Upper lobe of right lung (tissue), 1 donor: ENCODE measurements around the gene CNKSR1. TPM values are rescaled to one million over a fixed set of nuclear protein-coding genes. Genes with fewer than 3 reads are reported as not detected.
A peak's percentile ranks its signal among the peaks of the same experiment; 100 is the strongest.

Experiments used
- ATAC-seq: fragments of 200-7000 bp; cut with Tn5 transposase; one replicate; pipeline ENCODE4 v1.9.1; 2020; ENCODE audit warnings: mild to moderate bottlenecking, moderate library complexity
- DNase-seq: peaks from one replicate; pipeline ENCODE4 v3.0.0-alpha.2; 2020
- H3K27ac ChIP-seq: fragments of 200-600 bp; one replicate; pipeline ENCODE4 v1.8.0; 2022
- H3K27me3 ChIP-seq: fragments of 200-600 bp; one replicate; pipeline ENCODE4 v1.8.0; 2022; ENCODE audit warnings: mild to moderate bottlenecking
- H3K36me3 ChIP-seq: fragments of 200-600 bp; one replicate; pipeline ENCODE4 v1.8.0; 2022
- H3K4me1 ChIP-seq: fragments of 200-600 bp; one replicate; pipeline ENCODE4 v1.8.0; 2022
- H3K4me3 ChIP-seq: fragments of 200-600 bp; one replicate; pipeline ENCODE4 v1.8.0; 2022; ENCODE audit warnings: mild to moderate bottlenecking
- H3K9me3 ChIP-seq: fragments of 200-600 bp; one replicate; pipeline ENCODE4 v1.8.0; 2022
- intact Hi-C: fragments of 100-400 bp; cut with DNase I; formaldehyde crosslinking; loops from one replicate; pipeline ENCODE4 v1.11.0; 2022
- long read RNA-seq: library from polyadenylated mRNA; unstranded; transcript quantifications from one replicate; pipeline ENCODE4 v2.0.0, GENCODE V29; 2021
- total RNA-seq: library from RNA; stranded (reverse); fragmentation: NEBNext Ultra II Directional; extraction: Animal tissue kit (Norgen Biotek cat#: 25700); gene quantifications from one replicate; pipeline ENCODE4 v1.2.1, GENCODE V29; 2021
- TF ChIP-seq, protein P1 (sequence below): fragments of 200-600 bp; IDR thresholded peaks from one replicate; pipeline ENCODE4 v1.8.0; 2022; ENCODE audit warnings: antibody characterized with exemption
- donor health status: DM: no; HTN: yes; CAD: no; lungs with severe emphysema.

The CNKSR1 gene, protein sequence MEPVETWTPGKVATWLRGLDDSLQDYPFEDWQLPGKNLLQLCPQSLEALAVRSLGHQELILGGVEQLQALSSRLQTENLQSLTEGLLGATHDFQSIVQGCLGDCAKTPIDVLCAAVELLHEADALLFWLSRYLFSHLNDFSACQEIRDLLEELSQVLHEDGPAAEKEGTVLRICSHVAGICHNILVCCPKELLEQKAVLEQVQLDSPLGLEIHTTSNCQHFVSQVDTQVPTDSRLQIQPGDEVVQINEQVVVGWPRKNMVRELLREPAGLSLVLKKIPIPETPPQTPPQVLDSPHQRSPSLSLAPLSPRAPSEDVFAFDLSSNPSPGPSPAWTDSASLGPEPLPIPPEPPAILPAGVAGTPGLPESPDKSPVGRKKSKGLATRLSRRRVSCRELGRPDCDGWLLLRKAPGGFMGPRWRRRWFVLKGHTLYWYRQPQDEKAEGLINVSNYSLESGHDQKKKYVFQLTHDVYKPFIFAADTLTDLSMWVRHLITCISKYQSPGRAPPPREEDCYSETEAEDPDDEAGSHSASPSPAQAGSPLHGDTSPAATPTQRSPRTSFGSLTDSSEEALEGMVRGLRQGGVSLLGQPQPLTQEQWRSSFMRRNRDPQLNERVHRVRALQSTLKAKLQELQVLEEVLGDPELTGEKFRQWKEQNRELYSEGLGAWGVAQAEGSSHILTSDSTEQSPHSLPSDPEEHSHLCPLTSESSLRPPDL
- 21.6 TPM for total RNA-seq
- long read RNA-seq, transcript CNKSR1-201 (21 exons, 2,625 nt), result major isoform, 7 of 28 reads
- long read RNA-seq, partial matches to known transcripts, result 9 of 28 reads
- long read RNA-seq, other reads (novel, unspliced or antisense), result 9 of 28 reads

DNA sequence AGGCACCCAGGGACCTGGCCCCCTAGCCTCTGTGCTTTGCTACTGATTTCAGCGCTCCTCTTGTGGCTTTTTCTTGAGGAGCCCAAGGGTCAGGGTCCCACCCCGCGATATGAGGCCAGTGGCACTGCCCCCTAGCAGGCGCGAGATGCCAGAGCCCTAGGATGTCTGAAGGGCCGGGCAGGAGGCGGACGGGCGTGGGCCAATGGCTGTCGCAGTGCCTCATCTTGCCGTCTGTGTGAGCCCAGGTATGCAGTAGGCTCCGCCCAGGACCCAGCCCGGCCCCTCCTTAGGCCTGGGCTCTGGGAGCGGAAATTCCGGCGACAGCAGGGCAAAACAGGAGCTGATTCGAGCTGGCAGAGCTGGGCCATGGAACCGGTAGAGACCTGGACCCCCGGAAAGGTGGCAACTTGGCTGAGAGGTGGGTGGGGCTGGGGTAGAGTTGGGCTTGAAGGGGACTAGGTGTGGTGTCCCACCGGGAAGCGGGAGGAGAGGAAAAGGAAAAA is at the start of gene CNKSR1:
Gene CNKSR1 (plus strand): TSS at position 310 of the 503 bp plus-strand sequence. CDS start 57 bp downstream, at position 367.
- Histone ChIP-seq H3K36me3 (no peaks in the 10 kb centered on the region), H3K4me1 (no peaks in the 10 kb centered on the region), H3K27ac (peak within 1 kb of the TSS; percentile 69), H3K4me3 (peak within 1 kb of the TSS; percentile 44), H3K27me3 (no peaks in the 10 kb centered on the region), H3K9me3 (no peaks in the 10 kb centered on the region)
- ATAC-seq (peak; percentile 98), DNase-seq (peak; percentile 92)
- TF ChIP-seq, protein P1, sequence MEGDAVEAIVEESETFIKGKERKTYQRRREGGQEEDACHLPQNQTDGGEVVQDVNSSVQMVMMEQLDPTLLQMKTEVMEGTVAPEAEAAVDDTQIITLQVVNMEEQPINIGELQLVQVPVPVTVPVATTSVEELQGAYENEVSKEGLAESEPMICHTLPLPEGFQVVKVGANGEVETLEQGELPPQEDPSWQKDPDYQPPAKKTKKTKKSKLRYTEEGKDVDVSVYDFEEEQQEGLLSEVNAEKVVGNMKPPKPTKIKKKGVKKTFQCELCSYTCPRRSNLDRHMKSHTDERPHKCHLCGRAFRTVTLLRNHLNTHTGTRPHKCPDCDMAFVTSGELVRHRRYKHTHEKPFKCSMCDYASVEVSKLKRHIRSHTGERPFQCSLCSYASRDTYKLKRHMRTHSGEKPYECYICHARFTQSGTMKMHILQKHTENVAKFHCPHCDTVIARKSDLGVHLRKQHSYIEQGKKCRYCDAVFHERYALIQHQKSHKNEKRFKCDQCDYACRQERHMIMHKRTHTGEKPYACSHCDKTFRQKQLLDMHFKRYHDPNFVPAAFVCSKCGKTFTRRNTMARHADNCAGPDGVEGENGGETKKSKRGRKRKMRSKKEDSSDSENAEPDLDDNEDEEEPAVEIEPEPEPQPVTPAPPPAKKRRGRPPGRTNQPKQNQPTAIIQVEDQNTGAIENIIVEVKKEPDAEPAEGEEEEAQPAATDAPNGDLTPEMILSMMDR, result peak; percentile 21
- intact Hi-C loops, result no loop called here

DNA sequence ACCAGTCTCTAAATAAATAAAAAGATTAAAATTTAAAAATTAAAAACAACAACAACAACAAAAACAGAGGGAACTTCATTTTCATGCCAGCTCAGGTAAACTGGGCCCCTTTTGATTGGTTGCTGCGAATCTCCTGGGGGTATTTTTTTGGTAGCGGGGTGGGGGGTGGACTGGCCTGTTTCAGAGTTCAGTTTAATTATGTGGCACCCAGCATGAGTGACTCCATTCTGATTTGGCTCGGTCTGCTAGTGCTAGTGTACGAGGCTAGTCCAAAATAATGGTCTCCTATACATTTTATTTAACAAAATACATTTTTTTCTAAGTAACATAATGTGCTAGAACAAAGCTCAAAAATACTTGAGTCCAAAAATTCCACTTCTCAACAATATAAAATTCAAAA is 47.5 kb upstream of the CNKSR1 start:
- peaks cover 32% of the 10 kb centered on the region for H3K4me1 ChIP-seq
- intact Hi-C loops, result no loop called here
- no peak overlapping the region for H3K27ac ChIP-seq
- TF ChIP-seq, protein P1, result no peak
- H3K9me3 ChIP-seq, result no peaks in the 10 kb centered on the region
- H3K36me3 ChIP-seq, result no peaks in the 10 kb centered on the region
- no peaks in the 10 kb centered on the region for H3K27me3 ChIP-seq
- ATAC-seq (no peak), DNase-seq (no peak)
- no peak overlapping the region for H3K4me3 ChIP-seq

DNA sequence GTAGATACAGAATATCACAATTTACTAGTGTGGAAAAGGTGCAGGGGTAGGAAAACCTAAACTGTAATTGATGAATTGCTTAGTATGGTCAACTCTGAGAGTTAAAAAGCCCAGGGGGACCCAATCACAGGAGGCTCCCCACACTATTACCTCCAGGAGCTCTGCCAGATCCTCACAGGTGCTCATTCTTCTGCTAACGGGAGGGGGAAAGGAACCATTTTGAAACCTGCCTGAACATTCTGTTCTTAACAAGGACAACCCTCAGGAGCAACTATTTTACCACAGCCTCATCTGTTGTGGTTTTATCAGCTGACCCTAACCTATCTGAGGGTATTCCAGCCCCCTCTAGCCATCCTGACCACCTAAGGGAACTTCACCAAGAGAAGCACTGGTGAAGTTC is 46.6 kb upstream of the CNKSR1 start:
- Histone ChIP-seq H3K36me3 (no peaks in the 10 kb centered on the region), H3K27ac (no peak overlapping the region), H3K9me3 (no peaks in the 10 kb centered on the region), H3K27me3 (no peaks in the 10 kb centered on the region), H3K4me1 (peaks cover 24% of the 10 kb centered on the region), H3K4me3 (no peak overlapping the region)
- DNase-seq, result no peak
- intact Hi-C loops, result no loop called here
- TF ChIP-seq, protein P1, result no peak
- ATAC-seq, result no peak

DNA sequence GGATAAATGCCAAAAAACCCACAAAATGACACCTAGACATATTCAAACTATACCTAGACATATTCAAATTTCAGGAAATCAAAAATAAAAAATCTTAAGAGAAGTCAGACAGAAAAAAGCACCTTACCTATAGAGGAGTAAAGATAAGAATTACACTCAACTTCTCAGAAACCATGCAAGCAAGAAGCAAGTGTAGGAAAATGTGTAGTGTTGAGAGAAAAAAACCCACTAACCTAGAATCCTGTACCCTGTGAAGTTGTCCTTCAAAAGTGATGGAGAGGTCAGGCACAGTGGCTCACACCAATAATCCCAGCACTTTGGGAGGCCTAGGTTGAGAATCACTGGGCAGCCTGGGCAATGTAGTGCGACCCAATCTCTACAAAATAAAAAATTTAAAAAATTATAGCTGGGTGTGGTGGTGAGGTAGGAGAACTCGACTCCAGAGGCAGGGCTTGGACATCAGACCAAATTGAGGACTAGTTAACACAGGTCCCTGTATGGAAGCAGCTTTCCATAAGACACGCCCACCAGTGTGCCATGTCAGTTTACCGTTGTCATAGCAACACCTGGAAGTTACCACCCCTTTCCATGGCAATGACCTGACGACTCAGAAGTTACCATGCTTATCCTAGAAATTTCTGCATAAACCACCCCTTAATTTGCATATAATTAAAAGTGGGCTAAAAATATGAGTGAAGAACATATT is 45.0 kb upstream of the CNKSR1 start:
- no peak overlapping the region for H3K4me3 ChIP-seq
- no peaks in the 10 kb centered on the region for H3K27me3 ChIP-seq
- peaks cover 8% of the 10 kb centered on the region for H3K4me1 ChIP-seq
- H3K36me3 ChIP-seq, result no peaks in the 10 kb centered on the region
- H3K9me3 ChIP-seq, result no peaks in the 10 kb centered on the region
- intact Hi-C loops, result no loop called here
- no peak overlapping the region for H3K27ac ChIP-seq
- DNase-seq, result no peak
- TF ChIP-seq, protein P1, result no peak
- ATAC-seq, result no peak

DNA sequence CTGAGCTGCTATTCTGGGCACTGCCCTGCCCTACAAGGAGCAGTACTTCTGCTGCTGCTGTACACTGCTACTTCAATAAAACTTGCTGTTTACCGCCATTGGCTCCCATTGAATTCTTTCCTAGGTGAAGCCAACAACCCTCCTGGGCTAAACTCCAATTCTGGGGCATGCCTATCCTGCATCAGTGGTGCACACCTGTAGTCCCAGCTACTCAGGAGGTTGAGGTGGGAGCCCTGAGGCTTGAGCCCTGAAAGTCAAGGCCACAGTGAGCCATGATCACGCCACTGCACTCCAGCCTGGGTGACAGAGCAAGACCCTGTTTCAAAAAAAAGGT is 44.5 kb upstream of the CNKSR1 start:
- no peak for ATAC-seq
- Histone ChIP-seq H3K27ac (no peak overlapping the region), H3K27me3 (no peaks in the 10 kb centered on the region), H3K4me1 (peaks cover 4% of the 10 kb centered on the region), H3K4me3 (no peak overlapping the region), H3K9me3 (no peaks in the 10 kb centered on the region), H3K36me3 (no peaks in the 10 kb centered on the region)
- intact Hi-C loops, result no loop called here
- DNase-seq, result no peak
- TF ChIP-seq, protein P1, result no peak
